ENCODE results near the gene USP24.

DNA sequence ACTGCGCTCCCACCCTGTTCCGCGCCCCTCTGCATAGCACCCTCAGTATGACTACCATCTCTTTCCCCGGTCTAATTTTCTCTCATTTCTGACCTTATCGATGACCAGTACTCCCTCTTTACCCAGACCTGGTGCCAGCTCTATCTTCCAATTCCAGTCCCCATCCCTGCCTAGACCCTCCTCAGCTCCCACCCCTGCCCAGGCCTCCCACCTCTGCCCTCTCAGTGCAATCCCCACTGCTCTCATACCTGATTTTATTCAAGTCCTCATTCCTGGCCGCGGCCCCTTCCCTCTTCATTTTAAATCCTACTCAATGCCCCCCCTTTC is 1.3 kb downstream of the USP24 start:
- TF ChIP-seq, protein P1, sequence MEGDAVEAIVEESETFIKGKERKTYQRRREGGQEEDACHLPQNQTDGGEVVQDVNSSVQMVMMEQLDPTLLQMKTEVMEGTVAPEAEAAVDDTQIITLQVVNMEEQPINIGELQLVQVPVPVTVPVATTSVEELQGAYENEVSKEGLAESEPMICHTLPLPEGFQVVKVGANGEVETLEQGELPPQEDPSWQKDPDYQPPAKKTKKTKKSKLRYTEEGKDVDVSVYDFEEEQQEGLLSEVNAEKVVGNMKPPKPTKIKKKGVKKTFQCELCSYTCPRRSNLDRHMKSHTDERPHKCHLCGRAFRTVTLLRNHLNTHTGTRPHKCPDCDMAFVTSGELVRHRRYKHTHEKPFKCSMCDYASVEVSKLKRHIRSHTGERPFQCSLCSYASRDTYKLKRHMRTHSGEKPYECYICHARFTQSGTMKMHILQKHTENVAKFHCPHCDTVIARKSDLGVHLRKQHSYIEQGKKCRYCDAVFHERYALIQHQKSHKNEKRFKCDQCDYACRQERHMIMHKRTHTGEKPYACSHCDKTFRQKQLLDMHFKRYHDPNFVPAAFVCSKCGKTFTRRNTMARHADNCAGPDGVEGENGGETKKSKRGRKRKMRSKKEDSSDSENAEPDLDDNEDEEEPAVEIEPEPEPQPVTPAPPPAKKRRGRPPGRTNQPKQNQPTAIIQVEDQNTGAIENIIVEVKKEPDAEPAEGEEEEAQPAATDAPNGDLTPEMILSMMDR (IDR thresholded peaks at IDR 0.05): no peak
- no peak for TF ChIP-seq EZH2 (IDR thresholded peaks at IDR 0.05)
